Jurkat, Clone E6-1 (cell line): ENCODE measurements around the gene HOXA13.

ENCODE experiments used
- DNase-seq: peaks from one replicate; pipeline ENCODE4 v3.0.0-alpha.2; 2011; ENCODE audit warnings: low read depth, low spot score
- H3K4me3 ChIP-seq: 2 replicates; pipeline ENCODE4 v1.5.1; 2011; ENCODE audit warnings: mild to moderate bottlenecking, low read length, control low read depth, moderate library complexity

Gene HOXA13

DNA sequence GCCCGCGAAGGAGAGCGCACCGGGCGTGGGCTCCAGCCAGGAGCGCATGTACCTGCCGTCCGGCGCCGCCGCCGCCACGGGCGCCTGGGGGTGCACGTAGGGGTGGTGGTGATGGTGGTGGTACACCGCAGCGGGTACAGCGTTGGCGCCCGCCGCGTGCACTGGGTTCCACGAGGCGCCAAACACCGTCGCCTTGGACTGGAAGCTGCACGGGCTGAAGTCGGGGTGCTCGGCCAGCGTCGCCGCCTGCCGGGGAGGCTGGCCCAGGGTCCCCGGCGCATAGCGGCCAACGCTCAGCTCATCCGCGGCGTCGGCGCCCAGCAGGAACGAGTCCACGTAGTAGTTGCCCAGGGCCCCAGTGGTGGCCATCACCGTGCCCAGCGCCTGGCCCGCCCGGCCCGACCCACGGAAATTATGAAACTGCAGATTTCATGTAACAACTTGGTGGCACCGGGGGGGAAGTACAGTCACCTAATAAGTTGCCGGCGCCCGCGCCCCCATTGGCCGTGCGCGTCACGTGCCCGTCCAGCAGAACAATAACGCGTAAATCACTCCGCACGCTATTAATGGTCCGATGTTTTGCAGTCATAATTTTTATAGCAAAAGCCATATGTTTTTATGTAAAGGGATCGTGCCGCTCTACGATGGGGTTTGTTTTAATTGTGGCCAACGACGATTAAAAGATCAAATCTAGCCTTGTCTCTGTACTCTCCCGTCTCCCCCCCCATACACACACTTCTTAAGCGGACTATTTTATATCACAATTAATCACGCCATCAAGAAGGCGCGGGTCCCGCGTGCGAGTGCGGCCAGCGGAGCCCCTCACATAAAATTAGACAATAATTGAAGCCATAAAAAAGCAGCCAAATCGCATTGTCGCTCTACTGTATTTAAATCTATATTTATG lies 34.5 kb downstream of the HOXA13 start, which contains the start of gene HOXA9:
Gene HOXA9, minus strand, starts transcription at position 449 of the 907 bp plus-strand sequence. Its CDS starts 80 bp downstream, at position 369.
- DNase-seq = no peak
- no peak within 1 kb of the TSS for H3K4me3 ChIP-seq

DNA sequence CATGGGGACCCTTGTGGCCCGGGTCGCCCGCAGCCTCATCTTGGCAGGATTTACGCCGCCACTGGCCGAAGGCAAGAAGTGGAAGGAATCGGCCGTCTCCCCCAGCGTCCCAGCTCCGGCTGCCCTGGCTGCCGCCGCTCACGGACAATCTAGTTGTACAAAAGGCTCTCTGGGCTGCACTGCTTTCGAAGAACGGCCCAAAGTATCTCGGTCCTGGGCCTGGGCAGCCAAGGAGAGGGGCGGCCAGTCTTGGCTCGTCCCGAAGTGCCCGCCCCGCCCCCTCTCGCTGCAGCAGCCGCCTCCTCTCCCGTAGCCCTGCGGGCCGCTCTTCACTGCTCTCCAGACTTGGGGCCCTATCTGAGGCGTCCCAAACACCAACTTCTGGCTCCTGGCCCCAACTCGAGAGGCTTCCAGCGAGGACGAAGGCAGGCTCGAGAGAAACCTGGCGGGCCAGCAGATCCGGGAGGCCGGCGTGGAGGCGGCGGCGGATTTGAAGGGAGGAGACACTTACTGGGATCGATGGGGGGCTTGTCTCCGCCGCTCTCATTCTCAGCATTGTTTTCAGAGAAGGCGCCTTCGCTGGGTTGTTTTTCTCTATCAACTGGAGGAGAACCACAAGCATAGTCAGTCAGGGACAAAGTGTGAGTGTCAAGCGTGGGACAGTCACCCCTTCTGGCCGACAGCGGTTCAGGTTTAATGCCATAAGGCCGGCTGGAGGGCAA lies 35.4 kb downstream of the HOXA13 start:
- no peak overlapping the region for H3K4me3 ChIP-seq
- no peak for DNase-seq

DNA sequence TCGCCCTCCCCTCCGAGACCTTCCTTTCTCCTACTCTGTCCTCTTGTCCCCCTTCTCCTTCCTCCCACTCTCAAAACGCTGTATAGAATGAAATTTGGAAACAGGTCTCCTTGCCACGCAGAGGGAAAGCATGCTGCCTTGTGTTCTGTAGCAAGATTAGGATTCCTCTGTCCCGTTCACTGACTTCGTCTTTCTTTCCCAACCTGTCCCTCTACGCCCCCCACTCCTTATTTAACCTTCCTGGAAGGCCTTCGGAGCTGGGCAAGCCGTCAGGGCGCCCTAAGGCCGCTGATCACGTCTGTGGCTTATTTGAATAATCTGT lies 35.9 kb downstream of the HOXA13 start:
- H3K4me3 ChIP-seq = no peak overlapping the region
- DNase-seq = no peak

DNA sequence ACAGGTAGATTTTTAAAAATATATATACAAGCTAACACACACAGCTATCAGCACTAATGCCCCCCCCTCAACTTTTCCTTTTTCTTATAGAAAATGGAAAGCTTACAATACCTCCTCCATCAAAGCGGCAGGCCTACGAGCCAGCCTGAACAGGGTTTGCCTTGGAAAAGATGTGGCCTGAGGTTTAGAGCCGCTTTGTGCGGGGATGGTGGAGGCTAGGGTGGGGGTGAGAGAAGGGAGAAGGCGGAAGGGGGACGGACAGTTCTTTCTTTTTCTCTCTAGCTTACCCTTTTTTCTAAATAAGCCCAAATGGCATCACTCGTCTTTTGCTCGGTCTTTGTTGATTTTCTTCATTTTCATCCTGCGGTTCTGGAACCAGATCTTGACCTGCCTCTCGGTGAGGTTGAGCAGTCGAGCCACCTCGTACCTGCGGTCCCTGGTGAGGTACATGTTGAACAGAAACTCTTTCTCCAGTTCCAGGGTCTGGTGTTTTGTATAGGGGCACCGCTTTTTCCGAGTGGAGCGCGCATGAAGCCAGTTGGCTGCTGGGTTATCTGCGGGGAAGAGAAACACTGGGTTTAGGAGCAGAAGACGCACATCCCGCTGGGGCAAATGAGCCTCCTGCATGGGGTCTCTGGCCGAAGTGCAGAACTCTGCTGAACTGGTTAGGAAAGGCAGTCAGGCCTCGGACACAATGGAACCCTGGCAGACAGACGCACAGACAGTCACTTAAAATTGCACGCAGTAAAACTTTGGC lies 36.4 kb downstream of the HOXA13 start:
- no peak overlapping the region for H3K4me3 ChIP-seq
- DNase-seq = no peak

DNA sequence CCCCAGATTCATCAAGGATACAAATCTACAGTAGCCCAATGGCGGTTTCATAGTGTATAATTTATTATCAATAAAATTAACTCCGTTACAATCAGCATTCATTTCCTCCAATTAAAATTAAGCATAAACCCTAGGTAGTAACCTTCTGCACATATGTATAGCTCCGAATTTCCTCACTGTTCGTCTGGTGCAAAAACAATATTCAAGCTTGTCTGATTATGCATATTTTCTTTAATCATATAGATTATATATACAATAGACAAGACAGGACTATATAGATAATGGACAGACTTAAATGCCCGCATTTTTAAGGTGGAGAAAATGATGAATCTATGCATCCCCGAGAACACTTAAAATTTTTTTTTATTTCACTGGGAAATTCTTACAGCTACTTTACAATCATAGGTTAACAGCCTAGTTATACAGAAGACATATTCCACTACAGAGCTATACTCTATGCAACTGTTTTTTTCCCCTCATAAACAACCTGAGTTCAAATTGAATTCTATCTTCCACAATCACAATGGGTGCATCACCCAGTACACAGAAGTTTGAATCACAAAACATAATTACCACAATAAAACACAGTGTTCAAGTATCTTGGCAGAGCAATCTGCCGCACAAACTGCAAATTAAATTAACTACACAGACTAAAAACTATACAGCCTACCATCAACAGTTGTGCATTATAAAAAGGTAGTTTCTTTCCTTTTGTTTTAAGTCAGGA lies 37.2 kb downstream of the HOXA13 start:
- no peak for DNase-seq
- H3K4me3 ChIP-seq = no peak overlapping the region

DNA sequence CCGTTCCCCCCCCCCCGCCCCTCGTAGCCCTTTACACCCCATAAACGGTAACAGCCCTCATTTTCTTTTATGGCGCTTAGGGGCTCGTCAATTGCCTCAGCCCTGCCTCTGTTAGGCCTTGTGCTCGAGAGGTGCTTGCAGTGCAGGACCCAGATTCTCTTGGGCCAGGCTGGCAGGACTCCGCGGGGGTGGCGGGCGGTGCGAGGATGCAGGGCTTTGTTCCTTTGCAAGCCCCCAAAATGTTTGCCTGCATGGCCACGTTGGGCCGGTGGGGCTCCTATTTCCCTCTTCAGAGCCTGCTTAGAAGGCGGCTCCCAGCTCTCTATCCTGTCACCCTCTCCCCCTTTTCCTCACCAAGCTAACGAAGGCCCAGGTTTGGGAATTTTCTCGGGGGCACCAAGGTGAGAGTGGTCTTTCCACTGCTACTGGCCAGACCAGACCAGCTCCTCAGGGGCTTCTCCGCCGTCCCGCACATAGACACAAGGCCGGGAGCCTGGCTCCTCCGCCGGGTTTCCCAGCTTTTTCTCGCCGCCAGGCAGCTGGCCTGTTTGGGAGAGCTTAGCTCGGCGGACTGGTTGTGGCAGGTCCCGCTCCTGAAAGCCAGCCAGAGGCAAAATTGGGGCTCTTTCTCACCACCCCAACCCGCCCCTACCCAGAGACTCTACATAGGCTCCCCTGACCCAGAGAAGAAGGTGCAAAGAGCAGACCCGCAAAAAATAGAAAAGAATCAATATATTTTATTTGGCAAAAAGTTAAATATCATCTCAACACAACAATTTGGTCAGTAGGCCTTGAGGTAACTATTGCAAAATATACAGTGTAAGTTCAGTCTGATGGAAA lies 38.0 kb downstream of the HOXA13 start:
- no peak for DNase-seq
- H3K4me3 ChIP-seq = no peak overlapping the region

DNA sequence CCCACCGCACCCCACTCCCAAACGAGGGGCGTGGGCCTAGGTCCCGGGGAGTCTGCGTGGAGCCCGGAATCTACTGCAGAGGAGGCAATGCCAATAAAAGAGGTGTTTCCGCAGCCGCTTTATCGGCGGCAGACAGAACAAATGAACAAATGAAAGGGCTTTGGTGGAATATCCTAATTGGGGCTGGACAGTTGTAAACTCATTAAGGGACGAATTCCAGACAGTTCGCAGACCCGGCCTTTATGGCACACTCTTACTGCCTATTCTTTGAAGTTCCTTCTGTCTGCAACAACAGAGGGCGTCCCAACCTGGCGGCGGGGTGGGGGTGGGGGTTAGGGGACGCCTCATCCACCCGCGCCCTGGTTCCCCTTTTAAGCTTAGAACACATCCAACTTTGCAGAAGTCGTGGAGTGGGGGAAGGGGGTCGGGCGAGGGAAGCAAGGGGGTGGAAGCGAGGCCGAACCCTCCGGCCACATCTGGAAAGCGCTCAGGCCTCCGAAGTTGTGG lies 38.6 kb downstream of the HOXA13 start:
- peak overlapping the region; percentile 67 for H3K4me3 ChIP-seq
- DNase-seq = no peak

DNA sequence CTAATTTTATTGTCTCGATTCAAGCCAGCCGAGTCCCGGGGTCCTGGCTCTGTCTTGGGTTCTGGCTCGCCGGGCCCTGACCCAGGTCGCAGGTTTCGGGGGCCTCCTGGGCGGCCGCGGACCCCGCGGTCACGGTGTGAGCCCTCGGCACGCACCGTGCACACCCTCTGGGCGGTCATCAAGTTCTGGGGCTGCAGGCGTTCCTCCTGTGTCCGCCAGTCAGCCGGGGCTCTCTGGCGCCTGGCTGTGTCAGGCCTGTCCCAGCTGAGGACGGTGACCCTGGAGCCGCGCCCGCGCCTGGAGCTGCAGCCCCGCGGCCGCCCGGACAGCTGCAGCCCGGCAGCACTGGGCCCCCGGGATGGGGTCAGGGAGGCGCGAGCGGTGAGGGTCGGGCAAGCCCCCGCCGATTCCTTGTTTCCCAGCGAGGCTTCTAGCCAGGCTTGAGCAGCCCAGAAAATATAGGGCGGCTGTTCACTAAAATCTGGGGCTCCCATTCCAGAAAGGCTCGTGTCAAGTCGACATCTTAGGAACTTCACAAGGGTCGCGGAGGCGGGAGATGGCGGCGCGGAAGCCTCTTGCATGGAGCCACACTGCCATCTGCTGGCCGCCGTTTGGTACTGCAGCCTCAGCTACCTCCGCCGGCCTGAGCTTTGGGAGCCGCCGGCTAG lies 39.2 kb downstream of the HOXA13 start:
- peak overlapping the region; percentile 67 for H3K4me3 ChIP-seq
- peak; percentile 83 for DNase-seq

DNA sequence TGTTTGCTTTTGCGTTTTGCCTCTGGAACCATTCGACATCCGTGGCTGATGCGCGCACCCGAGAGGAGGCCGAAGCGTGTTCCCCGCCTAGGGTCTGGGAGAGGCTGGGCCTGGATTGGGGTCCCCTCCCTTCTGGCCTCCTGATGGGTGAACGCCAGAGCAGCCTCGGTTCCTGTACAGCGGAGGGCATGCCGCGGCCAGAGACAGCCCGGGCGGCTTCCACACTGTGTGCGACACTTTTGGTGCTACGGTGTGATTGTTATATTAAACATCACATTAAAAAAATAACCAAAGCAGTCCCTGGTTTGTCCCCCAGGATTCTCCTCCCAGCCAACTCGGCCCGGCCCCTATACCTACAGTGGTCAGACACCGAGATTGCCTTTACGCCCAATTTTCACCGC lies 39.7 kb downstream of the HOXA13 start:
- no peak for DNase-seq
- H3K4me3 ChIP-seq = peak overlapping the region; percentile 67

DNA sequence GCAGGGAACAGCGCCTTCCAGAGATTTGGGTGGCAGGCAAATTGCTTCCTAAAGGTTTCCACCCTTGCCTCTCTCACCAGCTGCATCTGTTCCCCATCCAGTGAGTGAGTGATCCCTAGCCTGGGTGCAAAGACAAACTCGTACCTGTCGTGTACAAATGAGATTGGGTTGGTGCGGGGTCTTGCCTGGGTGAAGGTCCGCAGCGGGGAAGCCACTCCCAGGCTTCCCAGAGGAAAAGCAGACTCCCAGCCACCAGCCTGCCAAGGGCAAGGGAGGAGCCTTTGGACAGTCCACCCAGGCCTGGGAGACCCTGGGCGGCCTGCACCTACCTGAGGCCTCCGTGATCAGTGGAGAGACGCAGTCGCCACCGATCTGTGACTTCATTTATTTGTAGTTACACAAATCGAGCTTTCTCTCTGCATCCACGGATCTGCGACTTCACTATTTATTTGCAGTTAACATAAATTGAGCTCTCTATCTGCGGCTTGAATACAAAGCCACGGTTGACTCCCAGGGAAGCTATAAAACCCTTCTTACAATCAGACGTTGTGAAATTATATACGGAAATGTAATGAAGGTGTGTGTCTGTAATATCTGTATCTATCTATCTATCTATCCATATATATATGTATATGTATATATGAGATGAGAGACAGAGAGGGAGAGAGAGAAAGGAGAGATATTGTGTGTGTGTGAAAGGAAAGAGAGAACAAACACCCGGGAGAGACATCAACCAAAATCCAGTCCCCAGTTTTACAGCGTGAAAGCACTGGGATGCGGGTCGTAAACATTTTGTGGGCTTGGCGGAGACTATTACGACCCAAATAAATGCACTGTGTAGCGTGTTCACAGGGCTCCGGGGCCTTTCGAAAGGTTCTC lies 40.4 kb downstream of the HOXA13 start:
- no peak overlapping the region for H3K4me3 ChIP-seq

DNA sequence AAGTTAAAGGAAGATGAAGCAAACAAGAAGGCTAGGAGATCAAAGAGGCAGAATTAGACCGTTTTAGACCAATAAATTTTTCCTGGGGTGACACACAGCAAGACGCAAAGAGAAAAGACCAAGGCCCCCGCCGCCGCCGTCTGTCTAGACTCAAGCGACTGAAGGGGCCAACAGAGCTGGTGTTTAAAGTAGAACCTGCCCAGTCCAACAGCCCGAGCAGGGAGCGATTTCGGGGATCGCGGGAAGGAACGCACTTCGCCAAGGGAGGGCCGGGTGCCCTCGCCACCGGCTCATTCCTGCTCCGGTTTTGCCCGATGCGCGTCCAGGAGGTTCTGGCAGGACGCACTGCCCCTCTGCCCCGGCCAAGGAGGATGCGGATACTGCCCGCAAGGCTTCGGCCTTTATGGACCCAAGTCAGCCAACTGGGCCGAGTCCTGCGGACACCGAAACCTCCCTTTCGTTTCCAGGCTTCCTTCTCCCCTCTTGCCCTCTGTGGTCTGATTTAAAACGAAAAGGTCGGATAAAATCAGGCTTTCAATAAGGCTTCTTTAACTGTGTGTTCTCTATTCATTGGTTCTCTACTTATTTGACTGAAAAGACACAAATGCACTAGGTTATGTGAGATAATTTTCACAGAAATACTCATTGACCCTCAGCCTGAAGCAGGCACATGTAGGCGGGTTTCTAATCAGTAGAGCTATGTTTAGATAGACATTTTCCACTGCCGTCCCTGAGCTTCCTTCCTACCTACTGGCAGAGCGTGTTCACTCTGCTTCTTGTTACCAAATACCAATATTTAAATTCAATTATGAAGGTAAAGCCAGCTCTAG lies 41.2 kb downstream of the HOXA13 start:
- no peak for DNase-seq
- H3K4me3 ChIP-seq = no peak overlapping the region

More for the DNA sequence above, 40.4 kb downstream of the HOXA13 start:
- no peak for DNase-seq

DNA sequence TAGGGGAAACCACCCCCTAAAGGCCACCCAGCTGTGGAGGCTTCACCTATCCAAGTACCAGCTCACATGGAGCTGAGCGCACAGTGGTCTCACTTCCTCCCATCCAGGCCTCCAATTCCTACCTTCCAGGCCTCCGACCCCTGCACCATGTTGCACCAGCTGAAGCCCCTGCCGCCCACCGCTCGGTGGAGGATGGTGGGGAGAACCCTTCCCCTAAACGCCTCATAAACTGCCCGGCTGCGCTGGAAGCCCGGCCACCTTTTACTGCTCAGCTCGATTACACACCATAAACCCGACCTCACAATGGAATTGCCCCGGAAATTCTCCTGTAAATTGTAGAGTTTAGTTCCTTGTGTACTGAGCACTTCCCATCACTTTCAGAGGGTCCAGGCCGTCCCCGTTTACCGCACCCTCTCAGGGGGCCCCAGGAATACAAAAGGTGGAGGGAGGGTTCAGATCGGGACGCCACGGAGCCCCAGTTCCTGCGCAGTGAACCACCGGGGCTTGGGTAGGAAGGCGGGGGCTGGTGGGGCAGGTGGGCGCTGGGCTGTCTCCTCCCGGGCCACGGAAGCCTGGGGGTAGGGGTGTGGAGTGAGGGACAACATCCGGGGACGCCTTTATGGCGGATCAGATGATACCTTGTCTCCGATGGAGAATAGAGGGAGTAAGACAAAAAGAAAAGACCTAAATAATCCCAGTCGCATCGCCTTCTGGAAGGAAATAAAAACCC lies 42.0 kb downstream of the HOXA13 start:
- H3K4me3 ChIP-seq = no peak overlapping the region
- DNase-seq = no peak

DNA sequence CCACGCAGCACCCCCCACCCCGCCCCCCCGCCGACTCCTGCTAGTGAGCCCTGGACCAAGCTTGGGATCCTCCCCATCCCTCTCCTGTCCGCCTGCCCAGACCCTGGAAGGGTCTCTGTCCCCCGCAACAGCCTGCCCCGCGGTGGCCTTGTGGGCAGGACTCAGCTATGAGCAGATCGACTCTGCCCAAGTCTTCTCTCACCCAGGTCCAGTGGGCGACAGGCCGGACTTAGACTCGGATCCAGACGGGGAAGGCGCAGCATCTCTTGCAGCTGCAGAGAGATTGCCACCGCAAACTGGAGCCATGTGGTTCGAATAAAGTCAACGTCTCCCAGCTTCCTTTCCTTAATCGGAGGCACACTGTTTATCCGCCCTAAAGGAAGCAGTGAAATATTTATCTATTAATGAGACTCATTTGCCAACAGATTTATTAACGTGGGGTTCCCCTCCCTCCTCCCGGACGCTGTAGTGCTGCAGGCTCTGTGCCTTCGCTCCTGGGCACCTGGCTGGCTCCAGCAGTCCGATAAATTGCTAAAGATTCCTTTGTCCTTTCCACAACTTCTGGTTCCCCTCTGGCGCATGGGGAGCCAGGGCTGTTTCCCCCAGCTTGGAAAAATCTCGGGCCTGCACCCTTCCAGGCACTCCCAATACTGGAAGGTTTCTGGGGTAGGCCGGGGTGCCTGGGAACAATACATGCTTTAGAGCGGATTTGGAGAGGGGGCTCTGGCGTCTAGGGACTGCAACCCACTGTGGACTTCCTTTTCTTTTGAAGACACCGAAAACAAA lies 42.8 kb downstream of the HOXA13 start:
- no peak for DNase-seq
- H3K4me3 ChIP-seq = peak overlapping the region; percentile 65

DNA sequence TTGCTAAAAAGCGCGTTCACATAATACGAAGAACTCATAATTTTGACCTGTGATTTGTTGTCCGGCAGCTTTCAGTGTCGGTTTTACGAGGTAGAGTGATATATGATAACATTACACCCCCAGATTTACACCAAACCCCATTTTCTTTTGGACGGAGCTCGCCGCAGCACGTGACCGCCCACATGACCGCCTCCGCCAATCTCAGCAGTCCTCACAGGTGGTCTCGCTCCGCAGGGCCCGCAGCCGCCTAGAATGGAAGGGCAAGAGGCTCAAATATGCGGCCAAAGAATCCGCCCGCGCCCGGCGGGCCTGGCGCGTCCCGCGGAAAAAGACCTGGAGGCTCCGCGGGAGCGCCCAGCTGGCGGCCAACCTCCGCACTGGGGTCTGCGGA lies 43.4 kb downstream of the HOXA13 start, which contains the start of gene HOXA7:
Gene HOXA7, minus strand, starts transcription at position 168 of the 391 bp plus-strand sequence. Its CDS starts 130 bp downstream, at position 38.
- DNase-seq = peak; percentile 42

More for the DNA sequence above, 43.4 kb downstream of the HOXA13 start, which contains the start of gene HOXA7:
- H3K4me3 ChIP-seq = peak within 1 kb of the TSS; percentile 65
